GF-D8 (cell line): Measurements from ENCODE around the gene ARRDC2.
"Not testable (repeated sequence)": the region's sequence is repeated elsewhere in the genome, so short reads cannot be mapped to it uniquely, and the experiment has no call there.

Experiments
- DNase-seq: peaks from one replicate; lab custom pipeline; 2025; lab: John Stamatoyannopoulos, UW

ARRDC2 gene

DNA sequence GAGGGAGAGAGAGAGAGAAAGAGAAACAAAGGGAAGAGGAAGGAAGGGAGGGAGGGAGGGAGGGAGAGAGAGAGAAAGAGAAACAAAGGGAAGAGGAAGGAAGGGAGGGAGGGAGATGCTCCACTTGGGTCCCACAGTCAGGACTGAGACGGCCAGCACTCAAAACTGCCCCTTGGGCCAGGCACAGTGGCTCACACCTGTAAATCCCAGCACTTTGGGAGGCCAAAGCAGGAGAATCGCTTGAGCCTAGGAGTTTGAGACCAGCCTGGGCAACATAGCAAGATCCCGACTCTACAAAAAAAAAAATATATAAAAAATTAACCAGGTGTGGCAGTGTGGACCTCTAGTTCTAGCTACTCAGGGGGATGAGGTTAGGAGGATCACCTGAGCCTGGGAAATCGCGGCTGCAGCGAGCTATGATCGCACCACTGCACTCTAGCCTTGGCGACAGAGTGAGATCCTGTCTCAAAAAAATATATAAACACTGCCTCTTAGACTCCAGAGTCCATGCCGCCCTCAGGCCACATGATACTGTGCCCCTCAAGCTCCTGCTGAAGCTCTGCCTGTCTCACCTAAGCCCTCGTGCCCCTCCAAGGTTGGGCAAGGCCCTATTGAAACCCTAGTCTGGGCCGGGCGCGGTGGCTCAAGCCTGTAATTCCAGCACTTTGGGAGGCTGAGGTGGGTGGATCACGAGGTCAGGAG is 8.4 kb downstream of the ARRDC2 start:
- DNase-seq = no peak

DNA sequence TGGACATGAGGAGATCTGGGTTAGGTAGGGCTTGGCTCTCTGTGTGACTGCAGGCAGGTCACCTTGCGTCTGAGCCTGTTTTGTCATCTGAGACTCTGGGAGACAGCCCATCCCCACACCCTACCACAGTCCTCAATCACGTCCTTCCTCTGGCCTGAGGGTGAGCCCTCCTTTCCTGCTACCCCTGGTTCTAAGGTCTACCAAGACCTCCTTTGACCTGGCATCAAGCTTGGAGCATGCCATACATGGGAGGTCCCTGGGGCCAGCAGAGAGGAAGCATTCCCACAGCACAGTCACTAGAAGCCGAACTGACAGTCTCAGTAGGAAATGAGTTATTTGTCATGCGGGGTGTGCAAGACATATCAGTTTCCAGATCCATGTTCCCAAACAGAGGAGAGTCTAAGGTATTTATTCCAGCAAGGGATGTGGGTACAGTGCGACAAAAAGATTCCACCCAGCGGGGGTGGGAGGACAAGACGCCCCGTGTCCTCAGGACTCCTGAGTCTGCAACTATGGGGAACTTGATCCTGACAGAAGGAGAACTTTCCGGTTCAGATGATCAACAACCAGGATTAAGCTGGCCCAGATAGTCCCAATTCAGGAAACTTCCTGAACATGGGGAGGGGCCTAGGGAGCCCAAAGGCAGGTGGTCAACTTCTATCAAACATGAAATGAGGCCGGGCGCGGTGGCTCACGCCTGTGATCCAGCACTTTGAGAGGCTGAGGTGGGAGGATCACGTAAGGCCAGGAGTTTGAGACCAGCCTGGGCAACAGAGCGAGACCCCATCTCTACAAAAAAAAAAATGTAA is 9.5 kb downstream of the ARRDC2 start:
- no peak for DNase-seq

DNA sequence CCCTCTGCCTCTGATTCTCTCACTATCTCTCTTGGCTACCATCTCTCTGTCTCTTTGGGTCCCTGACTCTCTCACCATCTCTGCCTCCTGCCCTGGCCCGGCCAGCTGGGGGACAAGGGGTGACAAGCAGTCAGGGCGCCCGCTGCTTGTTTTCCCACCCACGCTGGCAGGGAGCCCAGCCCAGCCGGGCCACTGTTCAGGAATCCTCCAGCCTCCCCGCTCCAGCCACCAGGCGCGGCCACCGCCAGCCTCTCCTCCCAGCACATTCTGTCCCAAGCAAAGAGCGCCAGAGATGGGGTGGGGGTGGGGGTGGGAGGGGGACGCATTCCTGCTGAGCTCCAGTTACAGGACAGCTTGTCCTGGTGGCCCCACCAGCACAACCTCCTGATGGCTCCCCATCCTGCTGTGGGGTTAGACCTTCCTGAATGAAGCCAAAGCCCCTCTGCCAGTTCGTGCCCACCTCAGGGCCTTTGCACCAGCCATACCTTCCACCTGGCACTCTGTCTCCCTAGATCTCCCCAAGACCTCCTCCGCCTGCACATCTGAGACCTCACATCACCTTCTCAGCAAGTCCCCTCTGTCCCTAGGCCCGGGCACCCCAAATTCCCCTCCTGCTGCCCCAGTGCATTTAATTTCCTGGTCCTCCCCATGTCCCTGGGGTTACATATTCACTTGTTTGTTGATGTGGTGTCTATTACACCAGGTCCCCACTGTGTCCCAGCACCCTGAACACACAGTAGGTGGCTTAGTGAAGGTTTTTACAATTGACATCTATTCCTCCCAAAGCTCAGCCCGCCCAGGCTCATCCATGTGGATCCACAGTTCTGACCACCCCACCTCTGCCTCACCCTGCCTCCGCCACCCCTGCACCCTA is 12.5 kb downstream of the ARRDC2 start:
- no peak for DNase-seq

DNA sequence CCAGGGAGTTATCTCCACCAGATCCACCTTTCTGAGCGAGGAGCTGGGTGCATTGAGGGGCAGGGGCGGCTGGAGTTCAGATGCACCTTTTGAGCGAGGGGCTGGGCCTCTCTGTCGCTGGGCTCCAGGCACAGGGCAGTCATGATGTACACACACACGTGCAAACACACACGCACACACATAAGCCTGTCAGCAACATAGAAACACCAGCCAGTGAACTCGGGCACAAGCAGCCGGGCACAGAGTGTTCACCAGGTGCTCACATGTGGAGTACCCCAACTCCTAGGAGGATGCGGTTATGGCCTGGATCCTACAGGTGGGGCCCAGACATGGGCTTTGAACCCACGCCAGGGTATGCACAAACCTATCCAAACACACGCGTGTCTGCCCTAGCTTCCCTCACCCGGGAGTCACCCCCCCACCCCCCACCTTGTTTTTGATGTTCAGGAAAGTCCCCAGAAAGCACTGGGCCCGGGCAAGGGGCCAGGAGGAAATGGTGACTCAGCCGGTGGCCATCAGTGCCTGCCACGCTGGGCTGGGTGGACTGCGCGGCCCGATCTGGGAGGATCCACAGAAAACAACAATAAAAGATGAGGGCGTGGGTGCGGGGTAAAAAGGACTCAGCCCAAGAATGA is 13.3 kb downstream of the ARRDC2 start:
- no peak for DNase-seq

DNA sequence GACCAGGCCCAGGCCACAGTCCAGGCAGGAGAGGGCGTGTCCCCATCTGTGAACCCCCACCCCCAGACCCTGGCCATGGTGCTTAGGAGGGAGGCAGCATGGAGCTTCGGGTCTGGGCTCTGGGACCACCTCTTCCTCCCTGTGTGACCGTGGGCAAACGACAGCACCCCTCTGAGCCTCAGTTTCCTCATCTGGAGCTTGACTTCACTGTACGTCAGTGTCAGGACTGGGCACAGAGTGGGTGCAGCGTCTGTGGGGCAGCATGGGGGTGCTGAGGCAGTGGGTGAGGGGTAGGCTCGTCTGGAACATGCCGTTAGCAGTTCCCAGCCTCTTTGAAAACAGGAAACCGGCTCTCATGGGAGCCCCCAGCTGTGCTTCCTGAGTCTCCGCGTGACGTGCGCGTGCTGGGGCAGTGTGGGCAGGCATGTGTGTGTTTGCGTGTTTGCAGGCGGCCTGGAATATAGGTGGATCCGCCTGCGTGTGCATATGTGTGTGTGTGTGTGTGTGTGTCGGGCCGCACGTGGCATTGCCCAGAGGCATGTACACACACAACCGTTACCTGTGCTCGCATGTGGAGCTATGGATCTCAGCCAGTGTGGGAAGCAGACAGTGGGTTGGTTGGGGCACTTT is 15.8 kb downstream of the ARRDC2 start:
- peak; percentile 87 for DNase-seq

DNA sequence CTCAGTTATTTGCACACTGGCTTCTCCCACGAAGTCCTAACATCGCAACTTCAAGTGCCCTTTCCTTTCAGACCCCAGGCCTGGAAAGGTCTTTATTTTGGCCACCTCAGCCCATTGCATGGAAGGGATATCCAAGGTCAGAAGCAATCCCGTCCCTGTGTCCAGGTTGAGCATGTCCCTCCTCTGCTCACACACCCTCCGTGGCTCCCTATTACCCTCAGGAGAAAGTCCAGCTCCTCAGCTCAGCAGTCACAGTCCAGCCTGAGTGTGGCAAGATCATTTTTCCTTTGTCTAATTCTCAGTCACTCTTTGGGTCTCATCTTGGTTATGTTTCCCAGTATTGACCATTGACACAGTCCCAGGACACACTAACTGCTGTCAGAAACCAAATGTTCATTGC is 19.2 kb downstream of the ARRDC2 start:
- DNase-seq = no peak

DNA sequence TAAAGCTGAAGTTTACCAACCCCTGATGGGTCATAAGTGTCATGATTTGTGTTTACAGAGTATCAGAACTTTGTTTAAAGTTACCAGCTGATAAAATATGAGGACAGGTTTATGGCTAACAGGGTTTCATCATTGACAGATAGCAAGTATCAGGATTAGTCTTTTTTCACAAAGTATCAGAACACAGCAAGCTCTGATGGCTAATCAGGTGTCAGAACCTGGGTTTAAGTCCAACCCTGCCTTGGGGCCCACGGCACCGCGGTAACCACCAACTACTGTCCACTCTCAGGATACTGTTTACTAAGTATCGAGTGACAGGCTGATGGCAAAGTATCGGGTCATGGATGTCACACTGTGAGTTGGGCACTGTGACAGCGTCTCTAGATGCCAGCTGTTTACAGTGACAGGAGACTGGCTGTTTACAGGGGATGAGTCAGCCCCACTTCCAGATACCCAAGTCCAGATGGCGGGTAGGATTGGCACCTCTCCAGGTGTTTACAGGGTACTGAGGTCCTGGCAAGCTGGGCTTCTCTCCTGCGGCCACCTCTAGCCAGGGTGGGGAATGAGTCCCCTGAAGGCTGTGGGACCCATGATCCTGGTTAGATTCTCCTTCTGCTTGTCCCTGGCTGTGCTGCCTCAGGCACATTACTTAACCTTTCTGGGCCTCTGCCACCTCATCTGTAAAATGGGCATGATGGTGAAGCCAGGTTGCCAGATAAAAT is 21.8 kb downstream of the ARRDC2 start:
- no peak for DNase-seq

DNA sequence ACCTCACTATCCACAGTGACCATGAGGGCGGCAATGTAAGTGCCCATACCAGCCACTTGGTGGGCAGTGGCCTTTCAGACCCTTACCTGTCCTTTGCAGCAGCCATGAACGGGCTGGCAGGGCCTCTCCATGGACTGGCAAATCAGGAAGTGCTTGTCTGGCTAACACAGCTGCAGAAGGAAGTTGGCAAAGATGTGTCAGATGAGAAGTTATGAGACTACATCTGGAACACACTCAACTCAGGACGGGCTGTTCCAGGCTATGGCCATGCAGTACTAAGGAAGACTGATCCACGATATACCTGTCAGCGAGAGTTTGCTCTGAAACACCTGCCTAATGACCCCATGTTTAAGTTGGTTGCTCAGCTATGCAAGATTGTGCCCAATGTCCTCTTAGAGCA is 23.4 kb downstream of the ARRDC2 start:
- peak; percentile 52 for DNase-seq

DNA sequence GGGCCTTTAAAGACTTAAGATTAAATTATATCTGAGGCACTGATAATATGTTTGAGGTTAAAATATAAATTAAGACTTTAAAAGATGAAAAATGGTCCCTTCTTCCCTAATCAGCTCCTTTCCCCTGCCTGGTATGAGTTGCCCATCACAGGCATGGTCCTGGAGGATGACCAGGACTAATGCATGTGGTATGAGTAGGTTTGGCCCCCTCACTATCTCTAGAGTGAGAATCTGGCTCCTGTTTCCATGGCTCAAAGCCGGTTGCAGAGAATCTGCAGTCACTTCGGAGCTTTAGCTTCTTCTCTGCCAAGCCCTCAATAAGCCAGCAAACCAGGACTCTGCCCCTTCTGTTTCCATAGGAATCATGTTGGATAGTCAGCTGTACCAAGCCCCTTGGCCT is 24.1 kb downstream of the ARRDC2 start:
- DNase-seq = not testable (repeated sequence)

DNA sequence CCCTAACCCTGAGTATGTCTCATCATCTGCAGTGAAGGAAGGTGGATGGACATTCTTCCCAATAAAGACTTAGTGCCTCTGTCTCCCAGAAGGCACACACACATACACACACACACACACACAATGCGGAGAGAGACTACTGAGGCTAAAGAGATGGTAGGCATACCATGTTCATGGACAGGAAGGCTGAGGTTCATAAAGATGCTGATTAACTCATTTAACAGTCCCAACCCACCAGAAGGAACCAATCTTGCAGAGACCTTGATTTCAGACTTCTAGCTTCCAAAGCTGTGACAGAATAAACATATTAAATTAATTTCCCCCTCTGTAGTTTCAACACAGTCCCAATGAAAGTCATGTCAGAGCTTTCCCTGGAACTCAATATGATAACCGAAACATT is 33.1 kb downstream of the ARRDC2 start:
- no peak for DNase-seq

DNA sequence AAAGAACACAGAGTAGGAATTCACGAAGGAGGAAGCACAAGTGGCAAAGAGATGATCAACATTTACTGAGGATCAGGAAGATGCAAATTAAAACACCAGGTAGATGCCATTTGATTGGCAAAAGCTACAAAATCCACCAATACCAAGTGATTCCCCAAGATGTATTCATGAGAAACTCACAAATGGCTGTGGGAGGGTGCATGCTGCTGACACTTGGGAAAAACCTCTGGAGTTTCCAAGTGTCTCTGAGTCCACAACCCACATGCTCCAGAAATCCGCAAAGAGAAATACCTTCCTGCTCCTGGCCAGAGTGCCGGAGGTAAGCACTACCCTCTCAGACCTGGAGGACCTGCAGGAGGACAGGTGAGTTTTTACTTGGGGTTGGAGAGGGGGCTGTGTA is 35.7 kb downstream of the ARRDC2 start:
- DNase-seq = no peak

DNA sequence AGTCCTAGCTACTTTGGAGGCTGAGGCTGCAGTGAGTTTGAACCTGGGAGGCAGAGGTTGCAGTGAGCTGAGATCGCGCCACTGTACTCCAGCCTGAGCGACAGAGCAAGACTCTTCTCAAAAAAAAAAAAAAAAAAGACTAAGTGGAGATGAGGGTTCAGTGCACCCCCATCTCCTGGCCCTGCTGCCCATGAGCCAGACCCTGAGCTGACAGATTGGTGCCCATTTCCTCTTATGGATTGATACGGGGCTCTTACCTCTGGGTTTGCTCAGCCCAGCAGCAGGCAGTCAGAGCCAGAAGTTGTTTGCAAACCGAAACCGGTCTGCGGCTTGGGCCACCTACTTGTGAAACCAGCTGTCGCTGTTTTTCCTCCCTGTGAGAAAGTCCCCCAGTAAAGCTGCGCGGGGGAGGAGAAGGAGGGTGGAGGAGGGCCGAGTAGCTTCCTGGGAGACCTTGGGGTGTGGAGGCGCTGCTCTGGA is 36.9 kb downstream of the ARRDC2 start:
- DNase-seq = peak; percentile 81

DNA sequence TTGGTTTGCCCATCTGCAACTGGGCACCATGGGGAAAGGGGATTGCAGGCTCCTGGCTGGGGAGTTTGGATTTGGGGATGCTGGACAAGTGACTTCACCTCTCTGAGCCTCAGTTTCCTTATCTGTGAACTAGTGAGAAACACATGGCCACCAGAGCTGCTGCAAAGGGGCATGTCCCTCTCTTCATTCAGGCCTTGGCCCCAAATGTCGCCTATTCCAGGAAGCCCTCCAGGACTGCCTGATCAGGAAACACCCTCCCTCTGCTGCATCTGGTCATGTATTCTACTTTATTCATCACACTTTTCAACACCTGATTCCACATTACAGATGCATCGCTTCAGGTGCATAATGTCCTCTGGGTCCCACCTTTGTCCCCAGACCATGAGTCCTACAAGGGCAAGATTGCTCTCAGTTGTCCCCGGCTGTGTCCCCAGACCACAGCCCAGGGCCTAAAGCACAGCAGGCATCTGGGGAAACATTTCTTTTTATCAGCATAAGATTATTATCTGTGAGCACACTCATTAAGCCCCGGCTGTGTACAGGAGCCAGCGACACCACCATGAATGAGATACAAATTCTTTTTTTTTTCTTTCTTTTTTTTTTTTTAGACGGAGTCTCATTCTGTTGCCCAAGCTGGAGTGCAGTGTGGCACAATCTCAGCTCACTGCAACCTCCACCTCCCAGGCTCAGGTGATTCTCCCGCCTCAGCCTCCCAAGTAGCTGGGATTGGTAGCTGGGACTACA is 37.5 kb downstream of the ARRDC2 start:
- no peak for DNase-seq

DNA sequence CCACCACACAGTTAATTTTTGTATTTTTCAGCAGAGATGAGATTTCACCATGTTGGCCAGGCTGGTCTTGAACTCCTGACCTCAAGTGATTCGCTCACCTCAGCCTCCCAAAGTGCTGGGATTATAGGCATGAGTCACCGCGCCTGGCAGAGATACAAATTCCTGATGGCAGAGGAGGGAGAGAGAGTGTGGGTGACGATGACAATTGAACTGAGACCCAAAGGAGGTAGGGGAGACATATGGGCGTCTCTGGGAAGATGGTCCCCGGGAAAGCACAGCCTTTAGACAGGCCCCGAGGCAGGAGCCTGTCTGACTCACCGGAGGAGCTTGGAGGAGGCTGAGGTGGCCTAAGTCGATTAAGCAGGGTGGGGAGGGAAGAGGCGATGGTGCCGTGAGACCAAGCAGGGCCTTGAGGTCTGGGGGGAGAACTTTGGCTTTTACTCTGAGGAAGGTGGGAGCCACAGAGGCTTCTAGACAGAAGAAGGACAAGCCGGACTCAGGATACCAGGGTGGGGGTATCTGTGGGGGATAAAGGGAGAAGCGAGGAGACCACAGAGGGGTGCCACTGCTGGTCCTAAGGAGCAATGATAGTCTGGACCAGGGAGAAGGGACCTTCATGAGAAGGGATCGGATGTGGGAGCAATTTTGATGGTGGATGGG is 38.2 kb downstream of the ARRDC2 start:
- no peak for DNase-seq

DNA sequence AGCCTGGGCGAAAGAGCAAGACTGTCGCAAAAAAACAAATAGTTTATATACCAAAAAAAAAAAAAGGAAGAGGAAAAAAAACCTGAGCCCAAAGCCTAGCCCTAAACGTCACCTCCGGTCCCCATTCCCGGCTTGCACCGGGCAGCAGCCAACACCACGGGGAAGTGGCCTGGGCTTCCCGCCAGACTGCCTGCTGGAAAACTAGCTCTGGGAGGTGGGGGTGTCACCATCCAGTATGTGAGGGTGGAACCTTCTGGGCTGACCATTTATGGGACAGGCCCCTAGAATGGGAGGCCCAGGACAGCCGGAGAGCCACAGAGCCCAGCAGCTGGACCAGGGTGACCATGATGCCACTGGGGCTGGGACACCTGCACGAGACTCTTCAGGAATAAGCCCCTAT is 41.4 kb downstream of the ARRDC2 start:
- no peak for DNase-seq

DNA sequence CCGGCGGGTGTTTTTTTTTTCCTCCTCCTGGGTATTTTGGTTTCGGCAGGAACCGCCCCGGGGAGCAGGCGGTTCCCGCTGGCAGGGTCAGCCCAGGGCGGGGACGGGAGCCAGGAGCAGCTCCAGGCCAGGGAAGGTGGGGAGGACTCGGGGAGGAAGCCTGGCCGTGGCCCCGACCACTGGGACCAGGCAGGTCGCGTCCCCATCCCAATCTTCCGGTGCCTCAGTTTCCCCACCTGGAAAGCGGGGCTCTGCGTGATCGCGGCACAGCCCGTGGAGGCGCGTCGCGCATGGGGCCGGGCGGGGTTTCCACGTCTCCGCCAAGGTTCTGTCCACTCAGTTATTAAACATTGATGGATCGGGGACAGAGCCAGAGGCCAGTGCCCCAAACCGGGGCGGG is 43.9 kb downstream of the ARRDC2 start:
- DNase-seq = no peak

DNA sequence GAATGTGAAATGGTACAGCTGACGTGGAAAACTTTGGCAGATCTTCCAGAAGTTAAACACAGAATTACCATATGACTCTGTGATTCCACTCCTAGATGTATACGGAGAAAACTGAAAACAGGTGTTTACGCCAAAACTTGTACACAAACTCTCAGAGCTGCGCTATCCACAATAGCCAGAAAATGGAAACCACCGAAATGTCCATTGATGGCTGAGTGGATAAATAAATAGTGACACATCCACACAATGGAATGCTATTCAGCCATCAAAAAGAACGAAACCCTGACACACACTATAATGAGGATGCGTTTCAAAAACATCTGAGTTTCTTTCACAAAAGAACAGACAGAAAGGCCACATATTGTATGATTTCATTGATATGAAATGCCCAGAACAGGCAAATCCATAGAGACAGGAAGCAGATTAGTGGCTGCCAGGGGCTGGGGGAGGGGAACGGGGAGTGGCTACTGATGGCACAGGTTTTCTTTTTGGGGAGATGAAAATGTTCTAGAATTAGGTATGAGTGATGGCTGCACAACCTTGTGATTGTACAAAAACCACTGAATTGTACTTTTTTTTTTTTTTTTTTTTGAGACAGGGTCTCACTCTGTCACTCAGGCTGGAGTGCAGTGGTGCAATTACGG is 45.7 kb downstream of the ARRDC2 start:
- DNase-seq = no peak

DNA sequence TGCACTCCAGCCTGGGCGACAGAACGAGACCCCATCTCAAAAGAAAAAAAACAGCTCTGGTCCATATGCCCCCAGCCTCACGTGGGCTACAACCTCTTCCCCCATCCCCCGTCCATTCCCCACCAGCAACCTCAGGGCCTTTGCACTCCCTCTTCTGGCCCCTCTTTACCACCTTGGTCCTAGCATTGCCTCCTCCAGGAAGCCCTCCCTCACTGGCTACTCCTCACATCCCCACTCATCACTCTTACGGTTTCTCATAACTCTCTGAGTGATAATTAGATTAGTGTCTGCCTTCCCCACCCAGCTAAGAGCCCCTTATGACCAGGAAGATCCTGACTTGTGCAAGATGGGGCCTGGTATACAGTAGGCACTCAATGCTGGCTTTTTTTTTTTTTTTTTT is 48.0 kb downstream of the ARRDC2 start:
- DNase-seq = no peak

DNA sequence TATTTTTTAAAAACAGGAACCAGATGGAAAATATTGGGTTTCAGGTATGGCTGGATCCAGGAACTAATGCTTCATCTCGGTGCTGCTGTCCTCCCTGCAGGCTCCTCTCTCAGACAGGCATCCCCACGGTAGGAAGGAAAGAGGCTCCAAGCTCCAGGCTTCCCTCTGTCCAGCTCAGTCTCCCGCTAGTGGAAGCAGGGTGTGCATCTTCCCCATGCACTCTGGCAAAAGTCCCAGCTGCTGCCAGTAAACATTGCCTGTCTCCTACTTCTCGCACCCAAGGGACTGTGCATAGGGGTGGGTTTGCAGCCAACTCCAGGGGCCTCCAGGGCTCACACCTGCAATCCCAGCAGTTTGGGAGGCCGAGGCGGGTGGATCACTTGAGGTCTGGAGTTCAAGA is 49.6 kb downstream of the ARRDC2 start:
- DNase-seq = no peak
